ENCODE measurements around the gene PRKG1.

PRKG1 gene

DNA sequence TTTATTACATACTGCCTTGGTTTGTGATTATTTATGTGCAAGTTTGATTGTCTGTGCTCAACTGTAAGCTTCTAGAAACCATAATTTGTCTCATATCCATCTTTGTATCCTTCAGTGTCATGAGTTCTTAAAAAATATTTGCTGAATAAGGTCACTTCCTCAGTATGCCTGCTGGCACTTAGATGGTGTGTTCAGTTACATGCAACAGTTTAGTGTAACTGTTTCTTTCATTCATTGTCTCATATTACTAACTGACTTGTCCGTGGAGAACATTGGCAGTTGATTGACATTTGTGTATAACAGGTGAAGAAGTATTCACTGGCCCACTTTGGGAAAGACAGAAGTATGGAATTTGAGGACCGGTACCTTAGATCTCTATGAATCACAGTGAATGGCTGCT, 236.9 kb downstream of the PRKG1 start:
- H3K4me3 ChIP-seq (ENCODE audit: low read length), result no peak overlapping the region
- no peaks in the 10 kb centered on the region for H3K9me3 ChIP-seq (ENCODE audit: insufficient read depth, low read depth, low read length)
- H3K4me1 ChIP-seq (ENCODE audit: insufficient read depth, low read length), result no peaks in the 10 kb centered on the region
- H3K9ac ChIP-seq (ENCODE audit: low read depth, low read length), result no peak overlapping the region
- no peaks in the 10 kb centered on the region for H3K27me3 ChIP-seq (ENCODE audit: insufficient read depth, low read length)
- H3K36me3 ChIP-seq (ENCODE audit: insufficient read depth, low read length), result no peaks in the 10 kb centered on the region
- WGBS, result 85% methylated on average over 2 of the region's 2 CpGs
- H3K27ac ChIP-seq (ENCODE audit: low read depth, low read length), result no peak overlapping the region

DNA sequence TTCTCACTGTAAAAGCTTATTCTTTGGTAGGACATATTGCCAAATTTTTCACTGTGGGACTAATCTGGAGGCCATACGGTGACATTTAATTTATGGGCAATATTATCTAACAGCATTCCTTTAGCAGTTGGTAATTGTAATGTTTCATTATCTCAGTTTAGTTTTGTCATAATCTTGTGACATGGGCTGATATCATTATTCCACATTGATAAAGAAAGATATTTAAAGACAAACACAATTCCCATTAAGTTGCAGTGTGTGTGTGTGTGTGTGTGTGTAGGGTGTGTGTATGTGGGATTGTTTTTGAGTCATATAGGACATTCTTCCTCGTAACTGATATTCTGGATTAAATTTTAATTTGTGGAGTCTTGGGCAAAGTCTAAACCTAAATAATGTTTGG, 238.5 kb downstream of the PRKG1 start:
- no peaks in the 10 kb centered on the region for H3K36me3 ChIP-seq (ENCODE audit: insufficient read depth, low read length)
- 92% methylated on average over 1 of the region's 2 CpGs for WGBS

DNA sequence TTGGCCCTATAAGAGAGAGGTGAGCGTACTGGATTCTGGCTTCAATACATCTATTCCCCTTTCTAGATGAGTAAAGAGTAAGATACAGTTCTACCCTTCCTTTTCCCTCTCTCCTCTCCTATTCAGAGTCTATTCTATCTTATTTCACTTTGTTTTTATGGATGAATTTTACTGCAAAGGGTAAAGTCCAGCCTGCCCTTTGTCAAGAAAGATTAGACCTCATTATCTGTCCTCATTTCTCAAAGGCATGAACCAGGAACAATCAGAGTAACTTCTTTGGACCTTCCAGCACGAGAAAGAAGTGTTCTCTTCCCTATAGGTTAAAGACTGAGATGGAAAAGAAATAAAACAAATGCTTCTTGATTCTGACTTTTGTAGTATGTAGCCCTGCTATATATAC, 239.0 kb downstream of the PRKG1 start:
- Histone ChIP-seq H3K36me3 (ENCODE audit: insufficient read depth, low read length) (no peaks in the 10 kb centered on the region), H3K27ac (ENCODE audit: low read depth, low read length) (no peak overlapping the region), H3K27me3 (ENCODE audit: insufficient read depth, low read length) (no peaks in the 10 kb centered on the region), H3K9ac (ENCODE audit: low read depth, low read length) (no peak overlapping the region), H3K4me3 (ENCODE audit: low read length) (no peak overlapping the region), H3K9me3 (ENCODE audit: insufficient read depth, low read depth, low read length) (no peaks in the 10 kb centered on the region), H3K4me1 (ENCODE audit: insufficient read depth, low read length) (no peaks in the 10 kb centered on the region)
- WGBS, result 90% methylated on average over 2 of the region's 2 CpGs

More for the DNA sequence above, 238.5 kb downstream of the PRKG1 start:
- Histone ChIP-seq H3K9me3 (ENCODE audit: insufficient read depth, low read depth, low read length) (no peaks in the 10 kb centered on the region), H3K4me3 (ENCODE audit: low read length) (no peak overlapping the region), H3K27ac (ENCODE audit: low read depth, low read length) (no peak overlapping the region), H3K9ac (ENCODE audit: low read depth, low read length) (no peak overlapping the region), H3K4me1 (ENCODE audit: insufficient read depth, low read length) (no peaks in the 10 kb centered on the region), H3K27me3 (ENCODE audit: insufficient read depth, low read length) (no peaks in the 10 kb centered on the region)

DNA sequence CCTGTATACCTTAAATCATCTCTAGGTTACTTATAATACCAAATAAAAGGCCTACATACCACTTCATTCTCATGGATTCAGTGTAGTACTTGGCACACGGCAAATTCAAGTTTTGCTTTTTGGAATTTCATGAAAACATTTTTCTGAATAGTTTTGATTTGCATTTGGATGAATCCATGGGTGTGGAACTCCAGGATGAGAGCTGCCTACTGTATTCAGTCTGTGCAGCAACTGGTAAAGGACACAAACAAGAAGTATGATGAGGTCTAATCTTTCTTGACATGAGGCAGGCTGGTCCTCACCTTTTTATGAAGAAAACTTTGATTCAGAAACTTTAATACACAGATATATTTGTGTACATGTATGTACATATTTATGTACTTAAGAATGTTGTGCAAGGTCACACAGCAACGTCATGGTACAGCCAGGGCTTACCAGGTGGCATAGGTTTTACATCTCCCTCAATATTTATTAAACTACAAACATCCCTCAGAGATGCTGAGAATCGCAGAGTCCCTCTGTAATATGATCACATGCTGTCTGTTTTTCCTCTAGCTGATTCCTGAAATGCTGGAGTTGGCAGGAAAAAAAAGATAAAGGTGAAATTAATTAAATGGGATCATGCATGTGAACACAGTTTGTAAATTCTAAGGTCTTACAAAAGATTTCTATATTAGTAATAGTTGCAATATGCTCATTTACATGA, 239.6 kb downstream of the PRKG1 start:
- WGBS, result 97% methylated on average over 3 of the region's 3 CpGs

DNA sequence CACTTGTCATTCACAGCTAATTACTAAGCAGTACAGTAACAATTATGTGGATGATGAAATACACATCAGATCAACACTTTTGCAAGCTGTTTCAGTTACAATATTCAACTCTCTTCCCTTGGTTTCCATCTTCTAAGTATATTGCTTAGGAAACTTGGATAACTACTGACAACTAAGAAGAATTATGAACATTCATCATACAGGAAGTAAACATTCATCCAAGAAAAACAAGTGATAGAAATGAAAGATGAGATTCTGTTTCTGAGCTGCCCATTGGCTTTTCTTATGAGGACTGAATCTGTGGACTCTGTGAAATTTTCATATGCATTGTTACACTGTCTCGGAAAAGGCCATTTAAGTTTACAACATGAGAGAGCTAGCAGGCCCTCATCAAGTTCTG, 240.2 kb downstream of the PRKG1 start:
- H3K4me3 ChIP-seq (ENCODE audit: low read length), result no peak overlapping the region
- 92% methylated on average over 1 of the region's 1 CpG for WGBS

More for the DNA sequence above, 239.6 kb downstream of the PRKG1 start:
- Histone ChIP-seq H3K27me3 (ENCODE audit: insufficient read depth, low read length) (no peaks in the 10 kb centered on the region), H3K4me1 (ENCODE audit: insufficient read depth, low read length) (no peaks in the 10 kb centered on the region), H3K36me3 (ENCODE audit: insufficient read depth, low read length) (no peaks in the 10 kb centered on the region), H3K9me3 (ENCODE audit: insufficient read depth, low read depth, low read length) (no peaks in the 10 kb centered on the region), H3K9ac (ENCODE audit: low read depth, low read length) (no peak overlapping the region), H3K4me3 (ENCODE audit: low read length) (no peak overlapping the region), H3K27ac (ENCODE audit: low read depth, low read length) (no peak overlapping the region)

DNA sequence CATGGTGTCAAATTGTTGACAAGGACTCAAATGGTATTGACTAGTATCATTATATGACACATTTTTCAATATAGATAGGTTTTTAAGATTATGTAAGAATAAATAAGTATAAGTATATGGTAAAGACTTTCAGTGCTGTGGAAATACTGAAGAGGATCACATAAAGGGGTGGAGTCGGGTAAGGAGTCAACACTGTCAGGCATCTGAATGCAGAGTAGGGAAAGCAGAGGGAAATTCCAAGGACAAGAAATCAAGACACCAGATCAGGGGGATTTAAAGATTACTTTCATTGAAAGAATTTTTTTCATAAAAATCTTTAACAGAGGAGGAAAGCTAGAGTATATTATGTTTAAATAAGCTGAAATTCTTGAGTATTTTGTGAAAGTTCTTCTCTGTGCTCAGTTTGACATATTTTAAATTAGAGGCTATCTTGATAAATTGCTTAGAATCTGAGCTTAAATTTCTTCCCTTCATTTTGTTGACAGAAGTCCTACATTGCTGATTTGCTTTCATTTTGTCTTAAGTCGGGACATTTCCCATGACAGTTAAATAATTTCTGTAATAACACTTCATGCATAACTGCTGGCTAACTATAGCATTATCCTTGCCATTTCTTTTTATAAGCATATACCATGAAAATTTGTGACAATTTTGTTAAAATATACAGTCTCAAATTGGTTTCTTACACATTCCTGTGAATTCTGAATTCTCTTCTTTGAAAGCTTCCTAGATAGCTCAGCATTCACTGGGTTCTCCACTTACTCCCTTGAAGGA, 244.3 kb downstream of the PRKG1 start:
- no peaks in the 10 kb centered on the region for H3K4me1 ChIP-seq (ENCODE audit: insufficient read depth, low read length)
- no peak overlapping the region for H3K9ac ChIP-seq (ENCODE audit: low read depth, low read length)
- 89% methylated on average over 2 of the region's 2 CpGs for WGBS
- no peaks in the 10 kb centered on the region for H3K36me3 ChIP-seq (ENCODE audit: insufficient read depth, low read length)
- no peak overlapping the region for H3K4me3 ChIP-seq (ENCODE audit: low read length)
- H3K27ac ChIP-seq (ENCODE audit: low read depth, low read length), result no peak overlapping the region
- no peaks in the 10 kb centered on the region for H3K9me3 ChIP-seq (ENCODE audit: insufficient read depth, low read depth, low read length)
- no peaks in the 10 kb centered on the region for H3K27me3 ChIP-seq (ENCODE audit: insufficient read depth, low read length)

More for the DNA sequence above, 240.2 kb downstream of the PRKG1 start:
- no peaks in the 10 kb centered on the region for H3K9me3 ChIP-seq (ENCODE audit: insufficient read depth, low read depth, low read length)
- no peak overlapping the region for H3K27ac ChIP-seq (ENCODE audit: low read depth, low read length)
- H3K36me3 ChIP-seq (ENCODE audit: insufficient read depth, low read length), result no peaks in the 10 kb centered on the region
- no peaks in the 10 kb centered on the region for H3K27me3 ChIP-seq (ENCODE audit: insufficient read depth, low read length)
- H3K4me1 ChIP-seq (ENCODE audit: insufficient read depth, low read length), result no peaks in the 10 kb centered on the region
- H3K9ac ChIP-seq (ENCODE audit: low read depth, low read length), result no peak overlapping the region

DNA sequence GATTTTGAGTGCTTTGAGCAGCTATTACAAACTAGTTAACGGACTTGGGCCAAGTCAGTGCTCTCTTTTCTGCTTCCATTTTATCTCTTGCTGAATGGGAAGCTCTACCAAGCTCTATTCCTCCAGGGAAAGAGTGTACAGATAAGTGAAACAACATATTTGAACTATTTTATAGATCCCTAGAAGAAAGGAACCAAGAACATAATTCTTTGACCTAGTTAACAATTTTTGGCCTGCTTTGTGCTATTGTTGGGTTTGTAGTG, 244.8 kb downstream of the PRKG1 start:
- Histone ChIP-seq H3K36me3 (ENCODE audit: insufficient read depth, low read length) (no peaks in the 10 kb centered on the region), H3K4me3 (ENCODE audit: low read length) (no peak overlapping the region), H3K27me3 (ENCODE audit: insufficient read depth, low read length) (no peaks in the 10 kb centered on the region), H3K27ac (ENCODE audit: low read depth, low read length) (no peak overlapping the region), H3K9me3 (ENCODE audit: insufficient read depth, low read depth, low read length) (no peaks in the 10 kb centered on the region), H3K9ac (ENCODE audit: low read depth, low read length) (no peak overlapping the region), H3K4me1 (ENCODE audit: insufficient read depth, low read length) (no peaks in the 10 kb centered on the region)
- 82% methylated on average over 1 of the region's 1 CpG for WGBS

DNA sequence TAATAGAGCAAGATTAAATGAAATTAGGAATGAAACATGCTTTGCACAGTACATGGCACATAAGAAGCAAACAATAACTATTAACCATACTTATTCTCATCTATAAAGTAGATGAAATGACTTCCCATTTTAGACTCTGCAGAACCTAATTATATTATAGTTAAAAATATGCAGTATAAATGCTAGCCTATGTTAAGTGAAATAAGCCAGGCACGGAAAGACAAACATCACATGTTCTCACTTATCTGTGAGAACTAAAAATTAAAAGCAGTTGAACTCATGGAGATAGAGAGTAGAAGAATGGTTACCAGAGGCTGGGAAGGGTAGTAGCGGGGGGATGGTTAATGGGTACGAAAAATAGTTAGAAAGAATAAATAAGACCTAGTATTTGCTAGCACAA, 247.0 kb downstream of the PRKG1 start:
- Histone ChIP-seq H3K4me1 (ENCODE audit: insufficient read depth, low read length) (no peaks in the 10 kb centered on the region), H3K27me3 (ENCODE audit: insufficient read depth, low read length) (no peaks in the 10 kb centered on the region), H3K27ac (ENCODE audit: low read depth, low read length) (no peak overlapping the region), H3K36me3 (ENCODE audit: insufficient read depth, low read length) (no peaks in the 10 kb centered on the region), H3K9me3 (ENCODE audit: insufficient read depth, low read depth, low read length) (no peaks in the 10 kb centered on the region), H3K4me3 (ENCODE audit: low read length) (no peak overlapping the region), H3K9ac (ENCODE audit: low read depth, low read length) (no peak overlapping the region)
- WGBS, result 94% methylated on average over 3 of the region's 3 CpGs

DNA sequence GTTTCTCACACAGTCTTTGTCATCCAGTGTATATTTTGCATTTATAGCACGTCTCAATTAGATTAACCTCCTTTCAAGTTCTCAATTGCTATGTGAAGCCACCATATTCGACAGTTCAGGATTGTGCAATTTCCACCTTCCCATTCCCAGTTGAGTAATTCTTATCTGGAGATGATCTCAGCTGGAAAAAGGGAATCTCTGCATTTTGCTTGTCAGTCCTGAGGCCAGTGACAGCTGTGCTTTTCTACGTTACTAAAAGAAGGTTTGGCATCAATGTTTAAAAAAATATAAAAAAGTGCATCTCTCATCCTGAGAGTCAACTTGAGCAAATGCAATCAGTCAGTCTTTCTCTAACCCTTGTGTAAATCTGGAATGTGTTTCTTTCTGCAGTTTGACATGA, 247.7 kb downstream of the PRKG1 start:
- 98% methylated on average over 3 of the region's 3 CpGs for WGBS
- Histone ChIP-seq H3K4me3 (ENCODE audit: low read length) (no peak overlapping the region), H3K36me3 (ENCODE audit: insufficient read depth, low read length) (no peaks in the 10 kb centered on the region)

DNA sequence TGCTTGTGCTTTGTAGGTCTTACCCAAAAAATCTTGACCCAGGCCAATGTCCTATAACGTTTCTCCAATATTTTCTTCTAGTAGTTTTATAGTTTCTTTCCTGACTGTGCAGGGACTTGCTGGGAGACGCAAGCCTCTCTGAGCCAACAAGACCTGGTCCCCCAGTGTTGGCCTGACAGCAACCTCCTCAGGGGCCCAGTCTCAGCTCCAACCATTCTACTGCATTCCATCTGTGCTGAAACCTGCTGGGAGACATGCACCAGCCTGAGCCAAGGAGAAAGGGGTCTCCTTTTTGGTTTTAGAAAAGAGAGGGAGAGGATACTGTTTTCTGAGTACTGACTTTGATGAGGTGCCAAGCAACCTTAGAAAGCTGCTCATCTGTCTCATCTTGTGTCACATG, 251.4 kb downstream of the PRKG1 start:
- Histone ChIP-seq H3K4me3 (ENCODE audit: low read length) (no peak overlapping the region), H3K27ac (ENCODE audit: low read depth, low read length) (no peak overlapping the region), H3K36me3 (ENCODE audit: insufficient read depth, low read length) (no peaks in the 10 kb centered on the region), H3K9ac (ENCODE audit: low read depth, low read length) (no peak overlapping the region), H3K27me3 (ENCODE audit: insufficient read depth, low read length) (no peaks in the 10 kb centered on the region), H3K4me1 (ENCODE audit: insufficient read depth, low read length) (no peaks in the 10 kb centered on the region), H3K9me3 (ENCODE audit: insufficient read depth, low read depth, low read length) (no peaks in the 10 kb centered on the region)
- 90% methylated on average over 2 of the region's 2 CpGs for WGBS

More for the DNA sequence above, 247.7 kb downstream of the PRKG1 start:
- no peak overlapping the region for H3K27ac ChIP-seq (ENCODE audit: low read depth, low read length)
- H3K4me1 ChIP-seq (ENCODE audit: insufficient read depth, low read length), result no peaks in the 10 kb centered on the region
- H3K9me3 ChIP-seq (ENCODE audit: insufficient read depth, low read depth, low read length), result no peaks in the 10 kb centered on the region
- no peak overlapping the region for H3K9ac ChIP-seq (ENCODE audit: low read depth, low read length)
- H3K27me3 ChIP-seq (ENCODE audit: insufficient read depth, low read length), result no peaks in the 10 kb centered on the region

DNA sequence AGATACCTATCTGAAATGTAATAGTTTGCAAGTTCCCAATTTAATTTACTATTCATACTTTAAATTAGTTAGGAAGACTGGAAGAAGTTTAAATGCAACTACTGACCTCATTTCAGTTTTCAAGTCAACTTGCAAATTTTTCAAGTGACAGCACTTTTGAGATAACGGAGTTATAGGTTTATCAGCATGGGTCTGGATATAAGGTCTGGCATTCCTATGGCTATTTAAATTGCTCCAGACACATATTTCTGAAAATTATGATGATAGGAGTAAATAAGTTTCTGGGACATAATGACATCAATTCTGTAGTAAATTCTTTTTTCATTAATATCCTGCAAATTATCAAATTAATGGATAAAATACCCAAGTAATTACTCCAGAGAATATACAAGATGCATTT, 251.9 kb downstream of the PRKG1 start:
- no peaks in the 10 kb centered on the region for H3K9me3 ChIP-seq (ENCODE audit: insufficient read depth, low read depth, low read length)
- H3K4me1 ChIP-seq (ENCODE audit: insufficient read depth, low read length), result no peaks in the 10 kb centered on the region
- no peak overlapping the region for H3K4me3 ChIP-seq (ENCODE audit: low read length)
- no peaks in the 10 kb centered on the region for H3K27me3 ChIP-seq (ENCODE audit: insufficient read depth, low read length)
- H3K36me3 ChIP-seq (ENCODE audit: insufficient read depth, low read length), result no peaks in the 10 kb centered on the region
- 92% methylated on average over 1 of the region's 1 CpG for WGBS
- H3K9ac ChIP-seq (ENCODE audit: low read depth, low read length), result no peak overlapping the region
- H3K27ac ChIP-seq (ENCODE audit: low read depth, low read length), result no peak overlapping the region

Data from HUES64 (cell line).